G401 (cell line): Measurements from ENCODE around the gene APCS. TPM values are rescaled to one million over a fixed set of nuclear protein-coding genes. Genes with fewer than 3 reads are reported as not detected.

ENCODE experiments used
- DNase-seq: peaks from one replicate; pipeline ENCODE4 v3.0.0-alpha.2; 2015; ENCODE audit warnings: low spot score
- in situ Hi-C: cut with HindIII; loops from 2 replicates; pipeline ENCODE4 v1.10.0; 2016; ENCODE audit warnings: low sequenced_read_pairs, mixed read lengths
- total RNA-seq: library from RNA; depleted of rRNA; stranded (reverse); fragments of >200 nt; shearing (Covaris generic); gene quantifications from 2 replicates; pipeline ENCODE4 v1.2.3, GENCODE V29; 2014; rRNA removed

Gene APCS, protein sequence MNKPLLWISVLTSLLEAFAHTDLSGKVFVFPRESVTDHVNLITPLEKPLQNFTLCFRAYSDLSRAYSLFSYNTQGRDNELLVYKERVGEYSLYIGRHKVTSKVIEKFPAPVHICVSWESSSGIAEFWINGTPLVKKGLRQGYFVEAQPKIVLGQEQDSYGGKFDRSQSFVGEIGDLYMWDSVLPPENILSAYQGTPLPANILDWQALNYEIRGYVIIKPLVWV
- not detected in 2 replicates for total RNA-seq

DNA sequence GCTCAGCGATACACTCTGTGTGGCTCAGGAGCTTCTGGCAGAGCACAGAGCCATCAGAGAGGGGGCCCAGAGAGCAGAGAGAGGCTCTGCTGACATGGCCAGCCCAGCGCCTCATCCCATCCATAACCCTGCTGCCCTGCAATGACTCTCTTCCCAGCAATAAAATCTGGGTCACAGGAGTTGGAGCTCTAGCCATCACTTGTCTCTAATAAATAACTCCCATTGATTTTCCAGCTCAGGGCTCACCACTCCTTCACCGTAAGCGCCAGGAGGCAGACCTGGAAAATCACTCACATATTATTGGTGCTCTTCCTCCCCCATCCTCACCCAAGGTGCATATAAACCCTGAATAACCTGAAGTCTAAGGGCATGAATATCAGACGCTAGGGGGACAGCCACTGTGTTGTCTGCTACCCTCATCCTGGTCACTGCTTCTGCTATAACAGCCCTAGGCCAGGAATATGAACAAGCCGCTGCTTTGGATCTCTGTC is at the start of gene APCS:
TSS of gene APCS (plus strand) at position 366 of the 491 bp plus-strand sequence. CDS start at position 462, 96 bp downstream.
- no peak for DNase-seq
- in situ Hi-C loops, result no loop called here

DNA sequence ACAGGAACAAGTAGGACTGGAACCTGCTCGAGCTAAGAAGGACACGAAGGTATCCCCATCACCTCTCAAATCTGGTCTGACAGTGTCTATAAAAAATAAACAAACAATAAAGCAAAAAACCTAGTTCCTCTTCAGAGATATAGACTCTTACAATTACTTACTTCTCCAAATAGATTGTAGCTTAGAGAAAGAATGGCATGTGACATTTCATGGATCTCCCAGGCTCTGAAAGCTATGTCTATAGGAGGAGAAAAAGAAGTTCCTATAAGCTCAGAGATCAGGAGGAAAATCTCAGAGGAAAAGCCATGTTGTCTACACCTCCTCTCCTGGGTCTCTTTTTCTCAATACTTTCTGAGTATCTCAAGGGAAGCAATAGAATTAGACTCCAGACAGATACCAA is 39.5 kb upstream of the APCS start:
- no peak for DNase-seq
- in situ Hi-C loops, result no loop called here

- in situ Hi-C loops, result no loop called here
Observed at GRCh38 chr1:159554261-159554660, 33.4 kb upstream of the APCS start.

GRCh38 chr1:159554696-159555095 is 32.9 kb upstream of the APCS start:
- DNase-seq, result no peak

More at GRCh38 chr1:159554261-159554660, 33.4 kb upstream of the APCS start:
- no peak for DNase-seq

GRCh38 chr1:159556931-159557369 is 30.7 kb upstream of the APCS start:
- in situ Hi-C loops, result no loop called here
- DNase-seq, result no peak

More at GRCh38 chr1:159554696-159555095, 32.9 kb upstream of the APCS start:
- in situ Hi-C loops, result no loop called here

GRCh38 chr1:159560599-159560998 is 27.0 kb upstream of the APCS start:
- in situ Hi-C loops, result no loop called here
- DNase-seq, result no peak

DNA sequence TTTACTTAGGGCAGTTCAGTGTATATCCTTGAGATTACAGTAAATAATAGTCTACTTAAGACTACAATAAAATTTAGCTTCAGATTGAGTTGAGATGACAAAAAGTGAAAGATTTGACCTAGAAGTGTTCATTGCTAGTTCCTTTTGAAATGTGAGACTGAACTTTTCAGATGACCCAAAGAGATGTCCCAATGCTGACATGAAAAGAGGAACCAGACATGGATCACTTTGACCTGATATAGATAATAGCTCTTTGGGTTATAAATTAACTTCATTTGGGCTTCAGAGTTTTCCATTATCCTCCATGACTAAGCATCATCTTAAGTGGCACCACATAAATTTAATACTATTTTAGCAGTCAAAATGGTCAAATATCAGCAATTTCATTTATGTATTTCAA is 26.1 kb upstream of the APCS start:
- no peak for DNase-seq
- in situ Hi-C loops, result no loop called here

DNA sequence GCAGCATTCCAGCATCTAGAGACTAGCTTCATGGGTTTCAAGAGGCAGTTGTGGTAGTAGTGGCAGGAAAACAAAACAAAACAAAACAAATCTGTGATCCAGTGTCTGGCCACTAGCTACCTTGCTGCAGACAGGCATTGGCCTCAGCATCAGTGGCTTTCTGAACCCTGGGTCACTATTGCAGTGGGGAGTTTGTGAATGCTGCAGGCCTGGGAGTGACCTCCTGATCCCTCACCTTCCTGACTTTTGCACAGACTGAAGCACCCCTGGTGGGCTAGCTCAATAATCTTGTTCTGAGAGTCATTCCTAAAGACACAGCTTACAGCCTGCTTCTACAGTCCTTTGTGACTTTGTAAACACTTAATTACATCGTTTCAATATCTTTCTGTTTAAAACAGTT is 24.9 kb upstream of the APCS start:
- in situ Hi-C loops, result no loop called here
- DNase-seq, result no peak

DNA sequence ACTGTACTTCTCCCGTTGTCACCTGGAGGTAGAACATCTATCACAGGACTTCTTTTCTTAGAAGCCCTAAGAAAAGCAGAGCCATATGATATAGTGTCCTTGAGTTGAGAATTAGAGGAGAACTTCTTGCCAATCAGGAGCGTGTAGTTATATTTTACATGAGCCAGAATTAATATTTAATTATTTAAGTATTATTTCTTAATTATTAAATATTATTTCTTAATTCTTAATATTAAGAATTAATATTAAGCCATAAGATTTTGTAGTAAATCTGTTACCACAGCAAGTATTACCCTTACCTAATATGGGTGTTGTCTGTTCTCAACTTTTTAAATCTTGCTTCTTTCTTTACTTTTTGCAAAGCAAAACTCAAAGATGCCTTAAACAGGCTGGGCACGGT is 10.2 kb upstream of the APCS start:
- DNase-seq, result no peak
- in situ Hi-C loops, result no loop called here

DNA sequence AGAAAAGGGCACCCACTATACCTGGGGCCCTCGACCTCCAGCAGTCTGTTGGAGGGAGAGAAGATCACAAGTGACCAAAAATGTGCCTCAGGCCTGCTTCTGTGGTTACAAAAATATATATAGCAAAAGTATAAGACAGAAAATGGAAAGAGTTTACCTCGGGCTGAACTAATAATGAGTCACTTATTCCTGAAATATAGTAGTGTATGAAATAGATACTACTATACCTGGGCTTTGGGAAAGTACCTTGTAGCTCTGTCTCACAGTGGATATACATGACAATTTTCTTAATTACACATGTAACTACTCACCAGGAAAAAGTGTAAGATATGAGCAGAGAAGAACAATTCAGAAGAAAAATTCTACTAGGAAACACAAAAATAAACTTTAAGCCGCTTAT is 7.3 kb upstream of the APCS start:
- in situ Hi-C loops, result no loop called here
- no peak for DNase-seq

GRCh38 chr1:159581422-159581821 is 6.2 kb upstream of the APCS start:
- no peak for DNase-seq

DNA sequence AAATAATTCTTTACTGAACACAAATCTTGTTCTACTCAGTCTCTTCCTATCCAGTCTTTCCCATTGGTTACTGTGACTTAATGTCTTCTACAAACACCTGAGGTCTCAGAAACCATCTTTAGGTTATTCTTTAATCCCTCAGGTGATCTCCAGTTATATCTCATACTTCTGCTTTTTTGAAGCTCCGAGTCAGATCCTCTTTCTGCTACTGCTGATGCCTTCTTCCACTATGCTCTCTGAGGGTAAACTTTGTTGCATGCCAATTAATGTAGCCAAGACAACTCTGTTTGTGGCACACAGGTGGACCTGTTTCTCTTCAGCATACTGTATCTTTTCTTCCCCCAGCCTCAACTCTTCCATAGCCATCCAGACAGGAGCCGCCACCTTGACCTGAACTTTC is 3.1 kb upstream of the APCS start:
- no peak for DNase-seq
- in situ Hi-C loops, result no loop called here

More at GRCh38 chr1:159581422-159581821, 6.2 kb upstream of the APCS start:
- in situ Hi-C loops, result no loop called here

GRCh38 chr1:159591981-159592380 is 4.4 kb downstream of the APCS start:
- in situ Hi-C loops, result no loop called here
- DNase-seq, result no peak

GRCh38 chr1:159594625-159595405 is 7.2 kb downstream of the APCS start:
- DNase-seq, result no peak
- in situ Hi-C loops, result no loop called here

- in situ Hi-C loops, result no loop called here
- DNase-seq, result no peak
Observed at GRCh38 chr1:159598196-159598595, 10.6 kb downstream of the APCS start.

DNA sequence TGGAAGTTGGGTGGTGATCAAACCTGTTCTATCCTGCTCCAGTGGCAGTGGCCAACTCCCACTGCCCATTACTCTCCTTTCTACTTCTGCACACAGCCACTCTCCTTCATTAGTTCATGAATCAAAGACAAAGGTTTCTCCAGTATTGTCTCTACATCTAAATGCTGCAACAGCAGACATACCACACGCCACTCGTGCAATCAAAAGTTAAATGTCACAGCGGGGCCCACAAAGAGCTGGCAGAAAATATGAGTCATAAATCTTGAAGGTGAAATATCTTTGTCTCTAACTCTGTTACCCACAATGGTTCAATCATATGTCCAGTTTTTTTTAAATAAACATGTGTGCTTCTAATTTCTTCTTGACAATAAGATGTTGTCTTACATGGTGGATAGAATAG is 13.3 kb downstream of the APCS start:
- in situ Hi-C loops, result no loop called here
- DNase-seq, result no peak

- in situ Hi-C loops, result no loop called here
- no peak for DNase-seq
Observed at GRCh38 chr1:159602501-159602999, 14.9 kb downstream of the APCS start.

DNA sequence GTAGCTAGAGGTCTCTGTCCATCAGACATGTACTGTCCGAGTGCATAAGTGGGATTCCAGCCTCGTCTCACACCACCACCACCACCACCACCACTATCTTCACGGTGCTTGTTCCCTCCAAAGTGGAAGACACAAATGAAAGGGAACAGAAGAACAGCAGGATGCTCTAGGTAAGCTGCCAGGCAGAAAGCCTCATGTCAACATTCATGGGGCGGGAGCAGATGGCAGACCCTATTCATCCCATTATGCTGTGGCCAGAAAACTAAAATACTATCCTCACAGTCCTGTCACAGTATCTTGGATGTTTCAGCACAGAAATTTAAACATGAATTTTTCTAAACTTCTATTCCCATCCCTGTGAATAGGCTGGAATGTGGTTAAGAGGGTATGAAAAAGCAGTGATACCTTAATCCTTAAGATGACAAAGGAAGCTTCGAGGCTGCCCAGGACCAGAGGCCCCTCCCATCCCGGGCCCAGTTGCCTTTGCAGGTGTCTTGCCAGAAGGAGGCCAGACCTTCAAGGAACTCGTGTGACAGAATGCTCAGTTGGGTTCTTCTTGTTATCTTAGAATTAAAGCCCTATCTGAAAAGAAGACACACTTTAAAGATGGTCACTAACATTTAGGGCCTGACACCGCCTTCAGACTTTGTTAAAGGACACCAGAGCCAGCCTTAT is 24.7 kb downstream of the APCS start:
- in situ Hi-C loops, result no loop called here
- peak; percentile 90 for DNase-seq

DNA sequence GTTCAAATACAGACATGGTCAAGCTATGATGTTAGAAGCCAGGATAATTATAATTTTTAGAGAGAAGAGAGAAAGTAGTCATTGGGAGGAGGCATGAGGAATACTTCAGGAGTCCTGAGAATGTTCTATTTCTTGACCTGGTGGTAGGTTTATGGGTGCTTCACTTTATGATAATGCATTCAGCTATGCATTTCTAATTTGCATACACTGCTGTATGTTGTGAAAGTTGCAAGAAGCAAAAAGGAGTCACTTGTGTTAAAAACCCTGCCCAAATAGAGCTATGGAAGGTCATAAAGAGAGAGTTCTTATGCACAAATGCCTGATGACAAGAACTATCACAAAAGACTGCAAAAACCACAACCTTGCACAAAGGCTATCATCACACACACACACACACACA is 45.3 kb downstream of the APCS start:
- DNase-seq, result no peak
- in situ Hi-C loops, result no loop called here
